ENCODE measurements around the gene SLC26A9. TPM values are rescaled to one million over a fixed set of nuclear protein-coding genes. Genes with fewer than 3 reads are reported as not detected.
"Not testable (repeated sequence)": the region's sequence is repeated elsewhere in the genome, so short reads cannot be mapped to it uniquely, and the experiment has no call there.

Gene SLC26A9
- total RNA-seq, 1 donor from 2014 or later, result 2.9 TPM

GRCh38 chr1:205889706-205890105, 53.5 kb downstream of the SLC26A9 start:
- H3K27me3 Mint-ChIP-seq; DNase-seq (ENCODE audit: low spot score, unreplicated experiment); H3K27ac Mint-ChIP-seq; H3K4me3 Mint-ChIP-seq (ENCODE audit: low read depth); H3K4me1 Mint-ChIP-seq (ENCODE audit: low read depth): not testable (repeated sequence)
- Mint-ChIP-seq H3K36me3 (ENCODE audit: insufficient read depth) (peaks cover 21% of the 10 kb centered on the region), H3K9me3 (ENCODE audit: low read depth) (peaks cover 21% of the 10 kb centered on the region)

- H3K9me3 Mint-ChIP-seq (ENCODE audit: low read depth), result peaks cover 21% of the 10 kb centered on the region
- peak overlapping the region; percentile 30 for H3K27ac Mint-ChIP-seq
- not testable (repeated sequence) for H3K4me1 Mint-ChIP-seq (ENCODE audit: low read depth); H3K27me3 Mint-ChIP-seq; DNase-seq (ENCODE audit: low spot score, unreplicated experiment); H3K4me3 Mint-ChIP-seq (ENCODE audit: low read depth)
- H3K36me3 Mint-ChIP-seq (ENCODE audit: insufficient read depth), result peaks cover 14% of the 10 kb centered on the region
Observed at GRCh38 chr1:205889006-205889405, 54.2 kb downstream of the SLC26A9 start.

- Mint-ChIP-seq H3K27me3 (no peaks in the 10 kb centered on the region), H3K9me3 (ENCODE audit: low read depth) (peaks cover 9% of the 10 kb centered on the region), H3K4me3 (ENCODE audit: low read depth) (no peak overlapping the region), H3K36me3 (ENCODE audit: insufficient read depth) (peaks cover 4% of the 10 kb centered on the region), H3K27ac (no peak overlapping the region), H3K4me1 (ENCODE audit: low read depth) (no peaks in the 10 kb centered on the region)
- DNase-seq (ENCODE audit: low spot score, unreplicated experiment), result no peak
- TF ChIP-seq, protein P1, sequence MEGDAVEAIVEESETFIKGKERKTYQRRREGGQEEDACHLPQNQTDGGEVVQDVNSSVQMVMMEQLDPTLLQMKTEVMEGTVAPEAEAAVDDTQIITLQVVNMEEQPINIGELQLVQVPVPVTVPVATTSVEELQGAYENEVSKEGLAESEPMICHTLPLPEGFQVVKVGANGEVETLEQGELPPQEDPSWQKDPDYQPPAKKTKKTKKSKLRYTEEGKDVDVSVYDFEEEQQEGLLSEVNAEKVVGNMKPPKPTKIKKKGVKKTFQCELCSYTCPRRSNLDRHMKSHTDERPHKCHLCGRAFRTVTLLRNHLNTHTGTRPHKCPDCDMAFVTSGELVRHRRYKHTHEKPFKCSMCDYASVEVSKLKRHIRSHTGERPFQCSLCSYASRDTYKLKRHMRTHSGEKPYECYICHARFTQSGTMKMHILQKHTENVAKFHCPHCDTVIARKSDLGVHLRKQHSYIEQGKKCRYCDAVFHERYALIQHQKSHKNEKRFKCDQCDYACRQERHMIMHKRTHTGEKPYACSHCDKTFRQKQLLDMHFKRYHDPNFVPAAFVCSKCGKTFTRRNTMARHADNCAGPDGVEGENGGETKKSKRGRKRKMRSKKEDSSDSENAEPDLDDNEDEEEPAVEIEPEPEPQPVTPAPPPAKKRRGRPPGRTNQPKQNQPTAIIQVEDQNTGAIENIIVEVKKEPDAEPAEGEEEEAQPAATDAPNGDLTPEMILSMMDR (IDR thresholded peaks at IDR 0.05; ENCODE audit: unreplicated experiment), result no peak
Observed at GRCh38 chr1:205883792-205884191, 59.5 kb downstream of the SLC26A9 start.

DNA sequence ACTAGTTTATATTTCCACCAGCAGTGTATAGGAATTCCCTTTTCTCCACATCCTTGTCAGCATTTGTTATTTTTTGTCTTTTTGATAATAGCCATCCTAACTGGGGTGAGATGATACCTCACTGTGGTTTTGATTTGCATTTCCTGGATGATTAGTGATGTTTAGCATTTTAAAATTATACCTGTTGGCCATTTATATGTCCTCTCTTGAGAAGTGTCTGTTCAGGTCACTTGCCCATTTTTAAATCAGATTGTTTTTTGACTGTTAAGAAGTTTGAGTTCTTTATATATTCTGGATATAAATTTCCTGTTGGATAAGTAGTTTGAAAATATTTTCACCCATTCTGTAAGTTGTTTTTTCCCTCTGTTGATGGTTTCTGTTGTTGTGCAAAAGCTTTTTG, 62.3 kb downstream of the SLC26A9 start:
- no peaks in the 10 kb centered on the region for H3K4me1 Mint-ChIP-seq (ENCODE audit: low read depth)
- TF ChIP-seq, protein P1 (IDR thresholded peaks at IDR 0.05; ENCODE audit: unreplicated experiment), result no peak

DNA sequence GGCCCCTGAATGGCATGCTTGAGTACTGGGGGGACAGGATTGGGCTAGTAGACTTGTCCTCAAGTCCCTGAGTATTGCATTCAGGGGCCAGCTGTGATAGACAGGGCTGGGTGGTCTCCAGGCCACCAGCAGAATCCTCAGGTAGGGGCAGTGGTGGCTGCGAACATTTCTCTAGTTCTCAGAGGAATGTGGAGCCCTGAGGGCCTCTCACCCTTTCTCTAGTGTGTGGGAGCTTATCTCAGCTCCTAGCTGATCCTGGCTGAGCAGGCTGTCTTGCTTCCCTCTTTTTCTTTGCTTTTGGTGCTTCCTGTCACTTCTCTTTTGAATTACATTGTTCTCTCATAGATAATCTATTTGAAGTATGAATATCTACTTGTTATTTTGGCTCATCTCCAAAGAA, 63.3 kb downstream of the SLC26A9 start:
- Mint-ChIP-seq H3K4me3 (ENCODE audit: low read depth) (no peak overlapping the region), H3K27ac (no peak overlapping the region), H3K4me1 (ENCODE audit: low read depth) (no peaks in the 10 kb centered on the region), H3K36me3 (ENCODE audit: insufficient read depth) (peaks cover 4% of the 10 kb centered on the region), H3K27me3 (no peaks in the 10 kb centered on the region), H3K9me3 (ENCODE audit: low read depth) (peaks cover 6% of the 10 kb centered on the region)
- TF ChIP-seq, protein P1 (IDR thresholded peaks at IDR 0.05; ENCODE audit: unreplicated experiment), result no peak
- no peak for DNase-seq (ENCODE audit: low spot score, unreplicated experiment)

More for the DNA sequence above, 62.3 kb downstream of the SLC26A9 start:
- Mint-ChIP-seq H3K27ac (no peak overlapping the region), H3K9me3 (ENCODE audit: low read depth) (peaks cover 6% of the 10 kb centered on the region), H3K4me3 (ENCODE audit: low read depth) (no peak overlapping the region), H3K36me3 (ENCODE audit: insufficient read depth) (peaks cover 4% of the 10 kb centered on the region), H3K27me3 (no peaks in the 10 kb centered on the region)
- DNase-seq (ENCODE audit: low spot score, unreplicated experiment), result no peak

- H3K4me3 Mint-ChIP-seq (ENCODE audit: low read depth), result no peak overlapping the region
- DNase-seq (ENCODE audit: low spot score, unreplicated experiment), result no peak
Observed at GRCh38 chr1:205878026-205878425, 65.2 kb downstream of the SLC26A9 start.

GRCh38 chr1:205873148-205873547, 70.1 kb downstream of the SLC26A9 start:
- not testable (repeated sequence) for H3K36me3 Mint-ChIP-seq (ENCODE audit: insufficient read depth); H3K9me3 Mint-ChIP-seq (ENCODE audit: low read depth); DNase-seq (ENCODE audit: low spot score, unreplicated experiment); H3K27me3 Mint-ChIP-seq; H3K4me3 Mint-ChIP-seq (ENCODE audit: low read depth); H3K4me1 Mint-ChIP-seq (ENCODE audit: low read depth); H3K27ac Mint-ChIP-seq

More at GRCh38 chr1:205878026-205878425, 65.2 kb downstream of the SLC26A9 start:
- TF ChIP-seq, protein P1 (IDR thresholded peaks at IDR 0.05; ENCODE audit: unreplicated experiment), result no peak
- Mint-ChIP-seq H3K4me1 (ENCODE audit: low read depth) (no peaks in the 10 kb centered on the region), H3K9me3 (ENCODE audit: low read depth) (peaks cover 6% of the 10 kb centered on the region), H3K27ac (no peak overlapping the region), H3K27me3 (no peaks in the 10 kb centered on the region), H3K36me3 (ENCODE audit: insufficient read depth) (peaks cover 4% of the 10 kb centered on the region)
